PFSK-1 (cell line): ENCODE measurements around the gene GRIFIN.

Experiments
- FOXP2 ChIP-seq: optimal IDR thresholded peaks from 2 replicates; pipeline ENCODE3; 2011; ENCODE audit warnings: borderline replicate concordance, control low read depth, inconsistent platforms; ENCODE audit not compliant: insufficient read depth; ENCODE audit errors: extremely low read length, extremely low read depth
- POLR2AphosphoS5 ChIP-seq: IDR thresholded peaks from 2 replicates; pipeline ENCODE4 v1.6.1; 2012; ENCODE audit warnings: low read depth, mild to moderate bottlenecking, control low read depth, low read length, moderate library complexity
- REST ChIP-seq, 2 experiments: IDR thresholded peaks; 2 replicates each; pipeline versions ENCODE4 v1.6.1 to v1.8.0; 2011 to 2012; ENCODE audit warnings: low read depth in 2 of 2, low read length in 2 of 2, control low read depth in 1 of 2, inconsistent platforms in 1 of 2, mild to moderate bottlenecking in 1 of 2, moderate library complexity in 1 of 2; ENCODE audit not compliant: insufficient read depth in 1 of 2
- SIN3A ChIP-seq: IDR thresholded peaks from 2 replicates; pipeline ENCODE4 v1.6.1; 2012; ENCODE audit warnings: mild to moderate bottlenecking, low read length, moderate library complexity, borderline replicate concordance; ENCODE audit not compliant: insufficient read depth
- TAF1 ChIP-seq: IDR thresholded peaks from 2 replicates; pipeline ENCODE4 v1.6.1; 2012; ENCODE audit warnings: low read length, control low read depth, borderline replicate concordance; ENCODE audit not compliant: insufficient read depth

The GRIFIN gene

GRCh38 chr7:2521952-2522591 is 45.9 kb upstream of the GRIFIN start:
- no peak for TF ChIP-seq TAF1
- no peak for TF ChIP-seq POLR2AphosphoS5
- no peak for TF ChIP-seq SIN3A
- no peak for TF ChIP-seq REST (IDR thresholded peaks at IDR 0.05; ENCODE audit: insufficient read depth in 1 of 2, low read depth in 2 of 2, low read length in 2 of 2)
- TF ChIP-seq FOXP2: no peak

- TF ChIP-seq REST (IDR thresholded peaks at IDR 0.05; ENCODE audit: insufficient read depth in 1 of 2, low read depth in 2 of 2, low read length in 2 of 2) (no peak), TAF1 (no peak), FOXP2 (no peak), POLR2AphosphoS5 (no peak), SIN3A (no peak)
Observed at GRCh38 chr7:2521341-2521745, 45.1 kb upstream of the GRIFIN start.

- TF ChIP-seq SIN3A (no peak), FOXP2 (no peak), TAF1 (no peak), REST (IDR thresholded peaks at IDR 0.05; ENCODE audit: insufficient read depth in 1 of 2, low read depth in 2 of 2, low read length in 2 of 2) (no peak), POLR2AphosphoS5 (no peak)
Observed at GRCh38 chr7:2520761-2521290, 44.6 kb upstream of the GRIFIN start.

GRCh38 chr7:2520131-2520760 is 44.0 kb upstream of the GRIFIN start:
- TF ChIP-seq REST (IDR thresholded peaks at IDR 0.05; ENCODE audit: insufficient read depth in 1 of 2, low read depth in 2 of 2, low read length in 2 of 2) (no peak), FOXP2 (no peak), SIN3A (no peak), TAF1 (no peak), POLR2AphosphoS5 (no peak)
